Natural killer cell (primary cell): ENCODE data around the gene SNX3. TPM values are rescaled to one million over a fixed set of nuclear protein-coding genes. Genes with fewer than 3 reads are reported as not detected.

Experiments
- ATAC-seq, 3 donors: fragments of 150-1000 bp in 2 of 3; fragments of 200-7000 bp in 1 of 3; cut with Tn5 transposase; 1 replicate in 1 of 3; 2 replicates in 2 of 3; pipeline ENCODE4 v1.10.0; 2021; ENCODE audit warnings: mild to moderate bottlenecking in 2 of 3, moderate library complexity in 2 of 3
- DNase-seq, 2 donors: peaks; one replicate each; pipeline versions ENCODE4 v3.0.0 to v3.0.0-alpha.2; 2013 to 2021; ENCODE audit warnings: mixed read lengths in 1 of 2
- H3K27ac ChIP-seq: one replicate; pipeline ENCODE4 v1.5.1; 2013; ENCODE audit warnings: mild to moderate bottlenecking, low read length
- H3K27me3 ChIP-seq: one replicate; pipeline ENCODE4 v1.6.1; 2013; ENCODE audit warnings: low read length; ENCODE audit not compliant: control insufficient read depth, insufficient read depth
- H3K36me3 ChIP-seq: one replicate; pipeline ENCODE4 v1.6.1; 2013; ENCODE audit warnings: low read length; ENCODE audit not compliant: control insufficient read depth, insufficient read depth
- H3K4me1 ChIP-seq: one replicate; pipeline ENCODE4 v1.6.1; 2013; ENCODE audit warnings: low read length; ENCODE audit not compliant: control insufficient read depth, insufficient read depth
- H3K4me3 ChIP-seq: one replicate; pipeline ENCODE4 v1.5.1; 2013; ENCODE audit warnings: low read length
- H3K9me3 ChIP-seq: one replicate; pipeline ENCODE4 v1.6.1; 2013; ENCODE audit warnings: low read length; ENCODE audit not compliant: control insufficient read depth, insufficient read depth
- H3K27ac Mint-ChIP-seq, 2 donors: one replicate each; pipeline ENCODE4 v1.8.0; 2022; ENCODE audit warnings: mild to moderate bottlenecking in 2 of 2, mixed read lengths in 2 of 2, moderate library complexity in 1 of 2
- H3K27me3 Mint-ChIP-seq, 2 donors: one replicate each; pipeline ENCODE4 v1.8.0; 2022; ENCODE audit warnings: low read depth in 2 of 2, mixed read lengths in 2 of 2
- H3K36me3 Mint-ChIP-seq: one replicate; pipeline ENCODE4 v1.8.0; 2022; ENCODE audit warnings: mixed read lengths
- H3K4me1 Mint-ChIP-seq, 2 donors: one replicate each; pipeline ENCODE4 v1.8.0; 2022; ENCODE audit warnings: mixed read lengths in 2 of 2
- H3K4me3 Mint-ChIP-seq: one replicate; pipeline ENCODE4 v1.8.0; 2022; ENCODE audit warnings: mild to moderate bottlenecking, moderate library complexity, mixed read lengths
- H3K9me3 Mint-ChIP-seq, 2 donors: one replicate each; pipeline ENCODE4 v1.8.0; 2022; ENCODE audit warnings: mixed read lengths in 2 of 2
- WGBS: methylation state at CpG from one replicate; pipeline ENCODE4 v1.1.7; 2013; ENCODE audit warnings: missing lambda C conversion rate; ENCODE audit not compliant: insufficient coverage; 5-methylcytosine and 5-hydroxymethylcytosine counted together
- intact Hi-C: fragments of 100-400 bp; cut with micrococcal nuclease; formaldehyde crosslinking; loops from one replicate; pipeline ENCODE4 v1.14.2; 2022
- total RNA-seq, 4 donors: library from RNA; stranded (reverse); fragments of 120-200 nt in 1 of 4; gene quantifications; one replicate each; pipeline versions ENCODE4 v1.2.3 to v1.2.4, GENCODE V29; 2013 to 2022
- TF ChIP-seq, protein P1 (sequence below): fragments of 200-600 bp; IDR thresholded peaks from one replicate; pipeline ENCODE4 v1.8.0; 2022; ENCODE audit warnings: antibody characterized with exemption

The SNX3 gene
- total RNA-seq, 3 donors from 2014 or later (not counting 1 experiment from before 2014, with no cell fraction given) = 59.7 to 71.6 (median 70.6) TPM

GRCh38 chr6:108236791-108237190, 24.0 kb downstream of the SNX3 start:
- H3K36me3 Mint-ChIP-seq = no peaks in the 10 kb centered on the region
- no peak overlapping the region for H3K27ac Mint-ChIP-seq
- intact Hi-C loops = no loop called here
- no peaks in the 10 kb centered on the region for H3K9me3 ChIP-seq
- no peak overlapping the region for H3K4me3 Mint-ChIP-seq
- TF ChIP-seq, protein P1, sequence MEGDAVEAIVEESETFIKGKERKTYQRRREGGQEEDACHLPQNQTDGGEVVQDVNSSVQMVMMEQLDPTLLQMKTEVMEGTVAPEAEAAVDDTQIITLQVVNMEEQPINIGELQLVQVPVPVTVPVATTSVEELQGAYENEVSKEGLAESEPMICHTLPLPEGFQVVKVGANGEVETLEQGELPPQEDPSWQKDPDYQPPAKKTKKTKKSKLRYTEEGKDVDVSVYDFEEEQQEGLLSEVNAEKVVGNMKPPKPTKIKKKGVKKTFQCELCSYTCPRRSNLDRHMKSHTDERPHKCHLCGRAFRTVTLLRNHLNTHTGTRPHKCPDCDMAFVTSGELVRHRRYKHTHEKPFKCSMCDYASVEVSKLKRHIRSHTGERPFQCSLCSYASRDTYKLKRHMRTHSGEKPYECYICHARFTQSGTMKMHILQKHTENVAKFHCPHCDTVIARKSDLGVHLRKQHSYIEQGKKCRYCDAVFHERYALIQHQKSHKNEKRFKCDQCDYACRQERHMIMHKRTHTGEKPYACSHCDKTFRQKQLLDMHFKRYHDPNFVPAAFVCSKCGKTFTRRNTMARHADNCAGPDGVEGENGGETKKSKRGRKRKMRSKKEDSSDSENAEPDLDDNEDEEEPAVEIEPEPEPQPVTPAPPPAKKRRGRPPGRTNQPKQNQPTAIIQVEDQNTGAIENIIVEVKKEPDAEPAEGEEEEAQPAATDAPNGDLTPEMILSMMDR = no peak
- H3K4me1 ChIP-seq = no peaks in the 10 kb centered on the region
- H3K27me3 ChIP-seq = no peaks in the 10 kb centered on the region
- 88% methylated on average over 1 of the region's 2 CpGs for WGBS
- H3K4me1 Mint-ChIP-seq = peaks cover 32 to 57% of the 10 kb centered on the region in 2 donors
- no peaks in the 10 kb centered on the region for H3K9me3 Mint-ChIP-seq
- no peak overlapping the region for H3K27ac ChIP-seq
- H3K4me3 ChIP-seq = no peak overlapping the region
- peaks cover 2% of the 10 kb centered on the region for H3K36me3 ChIP-seq
- no peaks in the 10 kb centered on the region for H3K27me3 Mint-ChIP-seq
- DNase-seq = no peak
- ATAC-seq = no peak

DNA sequence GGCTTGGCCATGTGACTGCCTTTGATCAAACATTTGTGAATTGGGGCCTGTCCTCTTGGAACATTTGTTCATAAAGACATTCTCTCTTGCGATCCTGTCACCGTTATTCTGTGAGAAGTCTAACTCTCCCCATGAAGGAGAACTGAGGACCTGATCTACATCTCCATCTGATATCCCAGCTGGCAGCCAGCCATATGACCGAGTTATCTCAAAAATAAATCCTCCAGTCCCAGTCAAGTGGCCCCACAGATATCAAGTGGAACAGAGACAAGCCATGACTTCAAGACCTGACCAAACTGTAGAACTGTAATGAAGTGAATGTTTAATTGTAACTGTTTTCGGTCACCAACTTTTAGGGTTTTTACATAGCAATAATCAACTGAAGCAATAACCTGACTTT, 25.7 kb downstream of the SNX3 start:
- intact Hi-C loops = no loop called here
- 98% methylated on average over 4 of the region's 4 CpGs for WGBS
- Mint-ChIP-seq H3K4me3 (no peak overlapping the region), H3K27me3 (no peaks in the 10 kb centered on the region), H3K9me3 (no peaks in the 10 kb centered on the region), H3K4me1 (peaks cover 23 to 66% of the 10 kb centered on the region in 2 donors), H3K36me3 (no peaks in the 10 kb centered on the region), H3K27ac (no peak overlapping the region)
- TF ChIP-seq, protein P1 = no peak
- no peak for DNase-seq
- no peak overlapping the region for H3K4me3 ChIP-seq
- no peak for ATAC-seq
- peaks cover 2% of the 10 kb centered on the region for H3K36me3 ChIP-seq
- H3K27ac ChIP-seq = no peak overlapping the region
- no peaks in the 10 kb centered on the region for H3K9me3 ChIP-seq
- H3K27me3 ChIP-seq = no peaks in the 10 kb centered on the region
- no peaks in the 10 kb centered on the region for H3K4me1 ChIP-seq

GRCh38 chr6:108228416-108228815, 32.4 kb downstream of the SNX3 start:
- no peak overlapping the region for H3K27ac Mint-ChIP-seq
- intact Hi-C loops = no loop called here
- no peak for ATAC-seq

GRCh38 chr6:108227290-108227689, 33.5 kb downstream of the SNX3 start:
- DNase-seq (no peak), ATAC-seq (no peak)
- TF ChIP-seq, protein P1 = no peak
- WGBS = 93% methylated on average over 3 of the region's 3 CpGs
- Histone ChIP-seq H3K4me3 (no peak overlapping the region), H3K4me1 (no peaks in the 10 kb centered on the region), H3K9me3 (no peaks in the 10 kb centered on the region), H3K27me3 (no peaks in the 10 kb centered on the region), H3K27ac (no peak overlapping the region), H3K36me3 (peaks cover 5% of the 10 kb centered on the region)
- Mint-ChIP-seq H3K4me3 (no peak overlapping the region), H3K36me3 (peaks cover 6% of the 10 kb centered on the region), H3K27me3 (no peaks in the 10 kb centered on the region), H3K4me1 (peaks cover 18 to 37% of the 10 kb centered on the region in 2 donors), H3K27ac (peak overlapping the region in 1 of 2 donors; percentile 58), H3K9me3 (no peaks in the 10 kb centered on the region)
- intact Hi-C loops = no loop called here

More at GRCh38 chr6:108228416-108228815, 32.4 kb downstream of the SNX3 start:
- Histone ChIP-seq H3K4me1 (no peaks in the 10 kb centered on the region), H3K27me3 (no peaks in the 10 kb centered on the region), H3K4me3 (no peak overlapping the region), H3K27ac (no peak overlapping the region), H3K9me3 (no peaks in the 10 kb centered on the region), H3K36me3 (no peaks in the 10 kb centered on the region)
- H3K36me3 Mint-ChIP-seq = peaks cover 6% of the 10 kb centered on the region
- WGBS = 93% methylated on average over 8 of the region's 8 CpGs
- H3K27me3 Mint-ChIP-seq = no peaks in the 10 kb centered on the region
- no peaks in the 10 kb centered on the region for H3K9me3 Mint-ChIP-seq
- no peak overlapping the region for H3K4me3 Mint-ChIP-seq
- H3K4me1 Mint-ChIP-seq = peaks cover 11 to 40% of the 10 kb centered on the region in 2 donors
- no peak for DNase-seq
- TF ChIP-seq, protein P1 = no peak
